GM04504 (cell line): ENCODE results near the gene DOLK.

ENCODE experiments used
- DNase-seq: peaks from one replicate; pipeline ENCODE4 v3.0.0-alpha.2; 2012; ENCODE audit warnings: low read depth

DOLK gene

GRCh38 chr9:128906741-128907140 is 40.7 kb downstream of the DOLK start:
- DNase-seq, result no peak

GRCh38 chr9:128905964-128906363 is 41.4 kb downstream of the DOLK start:
- no peak for DNase-seq

GRCh38 chr9:128903871-128904620 is 43.4 kb downstream of the DOLK start:
- DNase-seq, result no peak

- no peak for DNase-seq
These were observed 44.3 kb downstream of the DOLK start for GRCh38 chr9:128903079-128903461.

- no peak for DNase-seq
These were observed 44.9 kb downstream of the DOLK start for GRCh38 chr9:128902351-128903078.

- no peak for DNase-seq
These were observed 45.6 kb downstream of the DOLK start for GRCh38 chr9:128901822-128902221.

GRCh38 chr9:128901379-128901778 is 46.0 kb downstream of the DOLK start:
- no peak for DNase-seq

GRCh38 chr9:128899566-128900322 is 47.7 kb downstream of the DOLK start:
- no peak for DNase-seq

GRCh38 chr9:128898845-128899565 is 48.4 kb downstream of the DOLK start:
- DNase-seq, result no peak

GRCh38 chr9:128898382-128898781 is 49.0 kb downstream of the DOLK start:
- no peak for DNase-seq

- DNase-seq, result no peak
These were observed 51.8 kb downstream of the DOLK start for GRCh38 chr9:128895556-128895955.
